ENCODE results near the gene SMG7.

DNA sequence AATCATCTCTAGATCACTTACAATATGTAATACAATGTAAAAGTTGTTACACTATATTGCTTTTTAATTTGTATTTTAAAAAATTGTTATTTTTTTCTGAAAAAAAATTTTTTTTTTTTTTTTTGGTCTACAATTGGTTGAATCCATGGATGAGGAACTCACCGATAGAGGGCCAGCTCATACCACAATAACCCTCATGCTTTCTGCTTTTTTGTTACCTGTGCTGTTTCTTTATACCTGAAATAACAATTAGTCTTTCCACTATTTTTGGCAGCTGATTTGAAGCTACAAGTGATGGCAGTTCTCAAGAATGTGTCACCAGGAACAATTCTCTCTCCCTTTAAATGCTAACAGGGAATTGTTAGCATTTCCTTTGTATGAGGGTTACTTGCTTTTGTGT lies 12.0 kb downstream of the SMG7 start:
- TF ChIP-seq POLR2A (IDR thresholded peaks at IDR 0.05; ENCODE audit: low read depth) (no peak), EP300 (IDR thresholded peaks at IDR 0.05) (no peak)
- TF ChIP-seq, protein P1, sequence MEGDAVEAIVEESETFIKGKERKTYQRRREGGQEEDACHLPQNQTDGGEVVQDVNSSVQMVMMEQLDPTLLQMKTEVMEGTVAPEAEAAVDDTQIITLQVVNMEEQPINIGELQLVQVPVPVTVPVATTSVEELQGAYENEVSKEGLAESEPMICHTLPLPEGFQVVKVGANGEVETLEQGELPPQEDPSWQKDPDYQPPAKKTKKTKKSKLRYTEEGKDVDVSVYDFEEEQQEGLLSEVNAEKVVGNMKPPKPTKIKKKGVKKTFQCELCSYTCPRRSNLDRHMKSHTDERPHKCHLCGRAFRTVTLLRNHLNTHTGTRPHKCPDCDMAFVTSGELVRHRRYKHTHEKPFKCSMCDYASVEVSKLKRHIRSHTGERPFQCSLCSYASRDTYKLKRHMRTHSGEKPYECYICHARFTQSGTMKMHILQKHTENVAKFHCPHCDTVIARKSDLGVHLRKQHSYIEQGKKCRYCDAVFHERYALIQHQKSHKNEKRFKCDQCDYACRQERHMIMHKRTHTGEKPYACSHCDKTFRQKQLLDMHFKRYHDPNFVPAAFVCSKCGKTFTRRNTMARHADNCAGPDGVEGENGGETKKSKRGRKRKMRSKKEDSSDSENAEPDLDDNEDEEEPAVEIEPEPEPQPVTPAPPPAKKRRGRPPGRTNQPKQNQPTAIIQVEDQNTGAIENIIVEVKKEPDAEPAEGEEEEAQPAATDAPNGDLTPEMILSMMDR (IDR thresholded peaks at IDR 0.05) = no peak

Data from esophagus muscularis mucosa (tissue), 4 donors.